Kidney tubule cell (primary cell): Measurements from ENCODE around the gene MECP2.
"Not testable (repeated sequence)": the region's sequence is repeated elsewhere in the genome, so short reads cannot be mapped to it uniquely, and the experiment has no call there.

Experiments
- DNase-seq: peaks from one replicate; pipeline ENCODE4 v3.0.0-alpha.2; 2018; ENCODE audit warnings: low spot score

Gene MECP2

DNA sequence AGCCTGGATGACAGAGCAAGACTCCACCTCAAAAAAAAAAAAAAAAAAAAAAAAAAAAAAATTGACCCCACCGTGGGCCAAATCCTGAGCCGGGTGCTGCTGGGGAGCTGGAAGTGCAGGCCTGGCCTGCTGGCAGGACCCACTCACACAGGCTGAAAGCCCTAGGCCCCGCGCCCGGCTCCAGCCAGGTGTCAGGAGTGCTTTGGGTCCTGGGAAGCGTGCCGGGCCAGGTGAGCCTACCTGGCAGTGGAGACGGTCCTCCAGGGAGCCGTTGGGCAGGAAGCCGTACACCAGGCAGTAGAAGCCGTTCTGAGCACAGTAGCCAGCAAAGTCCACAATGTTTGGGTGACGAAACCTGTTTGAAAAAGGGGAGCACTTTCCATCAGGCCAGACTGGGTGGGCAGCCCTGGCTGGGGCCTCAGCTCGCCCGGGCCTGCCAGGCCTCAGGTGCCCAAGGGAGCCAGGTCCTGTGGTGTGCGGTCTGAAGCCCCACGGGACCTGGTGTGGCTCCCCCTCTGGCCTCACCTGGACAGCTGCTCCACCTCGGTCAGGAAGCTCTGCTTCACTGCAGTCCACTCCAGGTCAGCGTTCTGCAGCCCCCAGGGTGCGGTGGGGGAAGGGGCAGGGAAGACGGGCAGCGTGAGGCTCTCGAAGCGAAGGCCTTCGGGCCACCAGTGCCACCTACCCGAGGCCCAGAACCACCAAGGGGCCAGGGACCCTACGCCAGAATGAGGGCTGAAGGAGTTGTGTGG, 79.6 kb downstream of the MECP2 start:
- no peak for DNase-seq

- DNase-seq, result no peak
These were observed 81.0 kb downstream of the MECP2 start for GRCh38 chrX:154016366-154017076.

DNA sequence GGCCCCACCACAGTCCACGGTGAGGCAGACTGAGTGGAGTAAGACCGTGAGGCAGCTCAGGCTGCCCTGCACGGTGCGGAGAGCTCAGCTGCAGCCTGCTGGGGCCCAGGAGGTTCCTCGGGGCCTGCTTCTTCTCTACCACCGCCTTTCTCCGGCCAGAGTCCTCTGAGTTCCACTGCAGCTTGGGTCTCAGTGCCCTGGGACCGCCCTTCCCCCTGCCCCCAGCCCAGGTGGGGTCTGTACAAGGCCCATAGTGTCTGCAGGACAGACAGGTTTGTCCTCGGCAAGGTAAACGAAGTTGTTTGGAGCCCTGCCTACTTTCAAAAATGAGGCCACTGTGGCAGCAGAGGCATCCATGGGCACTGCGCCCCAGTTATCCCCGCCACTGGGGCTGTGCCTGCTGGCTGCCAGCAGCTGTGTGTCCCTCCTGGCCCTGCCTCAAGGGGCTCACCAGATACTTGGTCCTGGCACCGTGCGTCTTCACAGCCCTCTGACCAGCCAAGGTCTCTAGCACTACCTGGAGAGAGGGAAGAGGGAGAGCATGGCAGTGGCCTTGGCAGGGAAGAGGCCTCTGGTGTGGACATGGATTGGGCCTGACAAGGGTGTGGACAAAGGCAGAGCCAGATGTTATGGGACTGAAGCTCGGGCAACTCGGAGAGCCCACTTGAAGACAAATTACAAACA, 81.8 kb downstream of the MECP2 start:
- DNase-seq, result no peak

DNA sequence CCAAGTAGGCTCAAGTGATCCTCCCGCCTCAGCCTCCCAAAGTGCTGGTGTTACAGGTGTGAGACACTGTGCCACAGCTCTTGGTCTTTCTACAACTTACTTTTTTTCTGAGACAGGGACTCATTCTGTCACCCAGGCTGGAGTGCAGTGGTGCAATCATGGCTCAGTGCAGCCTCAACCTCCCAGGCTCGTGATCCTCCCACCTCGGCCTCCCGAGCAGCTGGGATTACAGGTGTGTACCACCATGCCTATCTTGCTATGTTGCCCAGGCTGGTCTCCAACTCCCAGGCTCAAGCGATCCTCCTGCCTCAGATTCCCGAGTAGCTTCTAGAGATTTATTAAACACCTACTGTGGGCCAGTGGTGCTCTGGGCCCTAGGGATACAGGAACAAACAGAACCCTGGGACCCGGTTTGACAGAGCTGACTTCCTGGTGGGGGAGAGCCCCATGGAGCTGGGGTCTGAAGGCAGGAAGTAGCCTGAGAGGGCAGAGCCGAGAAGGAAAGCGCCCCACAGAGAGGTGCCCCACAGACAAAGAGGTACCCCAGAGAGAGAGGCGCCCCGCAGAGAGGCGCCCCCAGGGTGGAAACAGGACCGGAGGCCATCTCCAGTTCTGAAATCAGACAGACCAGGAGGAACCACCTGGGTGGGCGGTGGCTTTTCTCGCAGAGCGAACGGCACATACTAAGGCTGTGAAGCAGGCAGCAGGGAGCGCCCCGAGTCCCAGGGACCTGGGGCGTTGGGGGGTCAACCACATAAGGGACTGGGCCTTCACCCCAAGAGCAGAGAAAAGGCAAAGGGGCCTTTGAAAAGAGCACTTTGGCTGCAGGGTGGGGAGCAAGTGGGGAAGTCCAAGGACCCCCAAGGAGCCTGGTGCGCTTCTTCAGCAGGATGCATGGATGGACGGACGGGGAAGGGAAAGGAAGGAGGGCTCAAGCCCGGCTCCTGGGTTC, 82.8 kb downstream of the MECP2 start:
- DNase-seq, result no peak

GRCh38 chrX:154013614-154014360, 83.7 kb downstream of the MECP2 start:
- DNase-seq, result peak; percentile 24

DNA sequence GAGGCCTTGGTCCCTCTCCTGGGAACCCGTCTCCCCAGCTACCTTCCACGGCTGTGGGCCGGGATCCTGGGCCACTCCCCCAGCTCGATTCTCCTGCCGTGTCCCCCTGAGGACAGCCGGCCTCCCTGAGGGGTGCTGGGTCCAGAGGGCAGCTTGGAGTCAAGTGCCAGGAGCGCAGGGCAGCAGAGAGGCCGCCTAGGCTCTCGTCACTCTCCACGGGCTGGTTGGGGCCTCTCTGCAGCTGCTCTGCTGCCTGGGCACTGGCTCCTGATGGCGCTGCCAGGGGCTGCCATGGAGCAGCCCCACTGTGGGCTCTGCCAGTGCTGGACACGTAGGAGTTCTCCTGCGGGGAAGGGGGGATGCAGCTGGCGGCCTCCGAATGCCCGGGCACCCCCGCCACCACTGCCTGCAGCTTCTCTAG, 84.5 kb downstream of the MECP2 start:
- DNase-seq, result no peak

GRCh38 chrX:154012336-154012991, 85.1 kb downstream of the MECP2 start:
- no peak for DNase-seq

- DNase-seq, result no peak
These were observed 85.9 kb downstream of the MECP2 start for GRCh38 chrX:154011376-154012335.

DNA sequence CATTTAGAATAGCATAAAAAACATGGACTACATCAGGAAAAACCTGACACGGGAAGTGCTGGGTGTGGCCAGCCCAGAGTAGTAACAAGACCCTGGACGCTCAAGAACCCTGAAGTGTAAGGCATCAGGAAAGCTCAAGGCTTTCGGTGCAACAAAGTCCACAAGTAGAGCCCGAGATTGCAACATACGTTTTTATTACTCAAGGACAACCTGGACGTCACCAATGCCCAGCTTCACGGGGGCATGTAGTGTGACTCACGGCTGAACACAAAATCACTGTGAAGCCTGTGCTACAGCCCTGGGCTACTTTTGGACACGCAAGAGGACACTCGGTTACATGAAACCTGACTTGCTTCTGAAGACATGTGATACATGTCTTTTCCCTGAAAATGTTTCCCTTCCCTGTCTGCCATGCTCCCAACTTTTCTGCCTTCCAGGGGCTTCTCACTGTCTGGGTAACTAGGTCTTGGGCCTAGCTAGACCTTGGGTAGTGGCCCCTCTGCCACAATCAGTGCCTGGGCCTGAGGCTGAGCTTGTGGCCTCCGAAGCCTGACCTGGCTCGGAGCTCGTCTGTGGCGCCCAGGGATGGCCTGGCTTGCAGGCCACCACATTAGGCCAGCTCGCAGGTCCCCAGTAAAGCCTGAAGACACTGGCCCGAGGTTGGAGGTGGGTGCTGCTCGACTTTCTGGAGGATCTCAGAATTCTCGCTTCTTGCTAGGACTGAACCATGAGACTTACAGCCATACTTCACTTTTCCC, 87.0 kb downstream of the MECP2 start:
- DNase-seq, result no peak

- DNase-seq, result no peak
These were observed 89.0 kb downstream of the MECP2 start for GRCh38 chrX:154008521-154008920.

DNA sequence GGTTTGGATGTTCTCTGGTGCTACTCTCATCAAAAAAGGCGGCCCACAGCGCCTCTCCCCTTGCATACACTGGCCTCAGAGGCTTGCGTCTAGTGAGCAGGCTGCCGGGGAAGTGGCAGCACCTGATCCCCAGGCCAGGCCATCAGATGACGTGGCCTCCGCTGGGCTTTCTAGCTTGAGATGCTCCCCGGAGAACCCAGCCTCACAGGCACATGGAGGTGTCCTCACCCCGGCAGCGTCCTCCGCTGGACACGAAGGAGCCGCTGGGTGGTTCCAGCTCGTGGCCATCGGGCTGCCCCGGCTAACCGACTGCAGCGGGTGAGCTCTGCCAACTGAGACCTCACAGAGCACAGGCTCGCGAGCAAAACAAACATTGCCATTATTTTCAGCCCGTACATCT, 90.6 kb downstream of the MECP2 start:
- no peak for DNase-seq

- no peak for DNase-seq
These were observed 93.2 kb downstream of the MECP2 start for GRCh38 chrX:154004315-154004714.

- DNase-seq, result peak; percentile 82
These were observed 95.2 kb downstream of the MECP2 start for GRCh38 chrX:154002215-154002719.

DNA sequence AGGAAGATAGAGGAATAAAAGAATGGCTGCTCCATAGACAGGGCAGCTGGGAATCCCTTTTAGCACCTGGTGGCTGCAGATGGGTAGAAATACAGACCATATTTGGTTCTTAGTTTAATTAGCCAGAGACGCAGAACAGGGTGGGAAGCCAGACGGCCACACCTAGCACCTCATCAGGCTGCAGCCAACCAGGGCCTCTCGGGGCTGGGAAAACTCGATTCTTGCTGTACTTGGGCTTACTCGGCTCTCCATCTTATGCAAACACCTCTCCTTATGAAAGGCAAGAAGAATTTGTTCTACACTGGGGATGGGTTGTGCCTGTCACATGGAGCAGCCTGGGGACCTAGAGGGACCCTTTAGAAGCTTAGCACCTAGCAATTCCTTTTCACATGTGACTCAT, 97.5 kb downstream of the MECP2 start:
- no peak for DNase-seq

DNA sequence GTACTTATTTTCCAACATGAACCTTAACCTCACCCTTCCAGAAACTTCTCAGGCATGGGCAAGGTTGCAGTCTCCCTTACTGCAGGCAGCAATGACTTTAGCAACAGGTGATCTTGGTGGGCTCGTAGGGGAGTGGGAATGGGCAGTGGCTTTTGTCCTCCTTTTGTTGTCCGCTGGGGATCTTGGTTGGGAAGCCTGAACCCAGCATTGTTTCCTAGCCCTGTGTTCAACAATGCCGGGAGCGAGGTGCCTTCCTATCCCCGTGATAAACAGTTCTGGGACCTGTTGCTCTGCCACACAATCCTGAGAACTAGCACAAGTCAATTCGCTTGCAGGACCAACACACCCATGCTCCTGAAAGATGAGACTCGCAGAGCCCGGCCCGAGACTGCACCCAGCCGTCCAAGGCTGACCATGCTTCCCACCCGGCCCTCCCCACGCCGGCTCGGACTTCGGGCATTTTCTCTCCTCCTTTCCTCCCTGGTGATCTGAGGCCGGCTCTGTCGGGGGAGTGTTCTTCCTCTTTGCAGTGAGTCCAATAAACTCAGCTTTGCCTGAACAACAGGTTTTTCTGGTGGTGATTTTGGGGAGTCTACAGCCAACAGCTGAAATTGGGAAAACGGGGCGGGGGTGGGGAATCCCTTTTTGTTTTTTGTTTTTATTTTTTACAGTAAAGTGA, 98.0 kb downstream of the MECP2 start:
- DNase-seq, result no peak

- no peak for DNase-seq
These were observed 102.0 kb downstream of the MECP2 start for GRCh38 chrX:153995504-153995903.

DNA sequence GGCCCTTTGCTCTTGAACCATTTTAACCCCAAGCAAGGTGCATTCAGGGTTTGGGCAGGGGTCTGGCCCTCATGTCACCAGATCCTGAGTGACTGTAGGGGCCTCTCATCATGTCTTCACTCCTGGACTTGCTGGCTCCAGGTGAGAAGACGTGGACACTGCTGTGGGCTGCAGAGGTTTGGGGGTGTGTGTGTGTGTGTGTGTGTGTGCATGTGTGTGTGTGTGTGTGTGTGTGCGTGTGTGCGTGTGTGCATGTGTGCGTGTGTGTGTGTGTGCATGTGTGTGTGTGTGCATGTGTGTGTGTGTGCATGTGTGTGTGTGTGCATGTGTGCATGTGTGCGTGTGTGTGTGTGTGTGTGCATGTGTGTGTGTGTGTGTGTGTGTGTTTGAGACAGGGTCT, 103.1 kb downstream of the MECP2 start:
- DNase-seq, result not testable (repeated sequence)

DNA sequence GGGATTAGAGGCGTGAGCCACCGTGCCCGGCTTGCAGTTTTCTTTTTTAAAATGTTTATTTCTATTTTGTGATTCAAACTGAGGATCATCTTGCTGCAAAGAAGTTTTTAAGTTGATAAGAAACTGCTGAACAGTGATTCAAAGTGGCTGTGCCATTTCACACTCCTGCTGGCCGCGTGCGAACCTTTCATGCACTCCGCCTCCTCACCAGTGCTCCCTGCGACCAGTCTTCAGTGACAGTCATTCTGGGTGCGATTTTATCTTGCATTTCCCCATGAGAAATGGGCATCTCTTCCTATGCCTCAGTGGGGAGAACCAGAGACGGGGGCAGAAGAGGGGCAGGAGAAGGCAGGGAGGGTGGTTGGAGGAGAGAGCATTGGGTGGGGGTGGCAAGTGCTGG, 103.5 kb downstream of the MECP2 start:
- DNase-seq, result no peak
